Fibroblast of lung (primary cell): ENCODE measurements around the gene FOXL3. TPM values are rescaled to one million over a fixed set of nuclear protein-coding genes. Genes with fewer than 3 reads are reported as not detected.

Experiments
- DNase-seq, 2 donors: peaks; one replicate each; pipeline versions ENCODE4 v3.0.0 to v3.0.0-alpha.2; 2010; ENCODE audit warnings: low read depth in 2 of 2
- H2AFZ ChIP-seq: 2 replicates; pipeline ENCODE4 v1.5.1; 2012; ENCODE audit warnings: low read length, control low read depth, inconsistent platforms
- H3K27ac ChIP-seq: 2 replicates; pipeline ENCODE4 v1.5.1; 2011; ENCODE audit warnings: low read length, control low read depth; ENCODE audit not compliant: insufficient read depth
- H3K27me3 ChIP-seq: 2 replicates; pipeline ENCODE4 v1.5.1; 2011; ENCODE audit warnings: mild to moderate bottlenecking, low read length; ENCODE audit not compliant: control insufficient read depth, insufficient read depth
- H3K36me3 ChIP-seq: 2 replicates; pipeline ENCODE4 v1.5.1; 2011; ENCODE audit warnings: low read length; ENCODE audit not compliant: control insufficient read depth, insufficient read depth
- H3K4me1 ChIP-seq: 2 replicates; pipeline ENCODE4 v1.5.1; 2011; ENCODE audit warnings: low read length; ENCODE audit not compliant: control insufficient read depth, insufficient read depth; ENCODE audit errors: extremely low read depth
- H3K4me2 ChIP-seq: 2 replicates; pipeline ENCODE4 v1.5.1; 2011; ENCODE audit warnings: low read length, control low read depth; ENCODE audit not compliant: insufficient read depth; ENCODE audit errors: extremely low read depth
- H3K4me3 ChIP-seq, 4 experiments: fragments of 200-600 bp in 1 of 4; sonication (generic) in 1 of 4; replicated peaks in 1 of 4; 2 replicates each; pipeline ENCODE4 v1.5.1; 2011 to 2016; ENCODE audit warnings: low read length in 4 of 4, low read depth in 3 of 4, mild to moderate bottlenecking in 3 of 4, control low read depth in 2 of 4, inconsistent platforms in 1 of 4, mixed read lengths in 1 of 4; ENCODE audit not compliant: insufficient read depth in 1 of 4; ENCODE audit errors: control extremely low read depth in 1 of 4
- H3K79me2 ChIP-seq: 2 replicates; pipeline ENCODE4 v1.5.1; 2012; ENCODE audit warnings: mild to moderate bottlenecking, low read length, inconsistent platforms; ENCODE audit not compliant: control insufficient read depth, insufficient read depth
- H3K9ac ChIP-seq: 2 replicates; pipeline ENCODE4 v1.5.1; 2011; ENCODE audit warnings: mild to moderate bottlenecking, low read length, control low read depth; ENCODE audit not compliant: insufficient read depth
- H3K9me3 ChIP-seq: 2 replicates; pipeline ENCODE4 v1.5.1; 2012; ENCODE audit warnings: low read depth, low read length; ENCODE audit not compliant: control insufficient read depth, insufficient read depth
- H4K20me1 ChIP-seq: 2 replicates; pipeline ENCODE4 v1.5.1; 2011; ENCODE audit warnings: low read length; ENCODE audit not compliant: control insufficient read depth, insufficient read depth; ENCODE audit errors: extremely low read depth
- EZH2 ChIP-seq: IDR thresholded peaks from 2 replicates; pipeline ENCODE4 v1.5.1; 2012; ENCODE audit warnings: low read length, control low read depth, mild to moderate bottlenecking; ENCODE audit errors: missing control alignments
- polyA plus RNA-seq, 2 donors: library from polyadenylated mRNA; depleted of rRNA in 1 of 2; stranded (reverse) in 1 of 2; unstranded in 1 of 2; fragments of >200 nt; gene quantifications; 2 replicates each; pipeline ENCODE4 v1.2.1, GENCODE V29; 2011 to 2012; ENCODE audit warnings: missing spikeins in 1 of 2
- total RNA-seq: library from RNA; depleted of rRNA; stranded (reverse); fragments of >200 nt; gene quantifications from 2 replicates; pipeline ENCODE4 v1.2.1, GENCODE V29; 2014
- TF ChIP-seq, protein P1 (sequence below), 2 donors: IDR thresholded peaks in 1 of 2; conservative IDR thresholded peaks in 1 of 2; 1 replicate in 1 of 2; 2 replicates in 1 of 2; pipeline ENCODE4 v1.5.1; 2011 to 2012; ENCODE audit warnings: low read length in 2 of 2, control low read depth in 1 of 2, inconsistent platforms in 1 of 2, low read depth in 1 of 2, mild to moderate bottlenecking in 1 of 2

FOXL3 gene
- total and polyA plus RNA-seq, 2 donors (not counting 1 experiment from before 2014, with no cell fraction given) = not detected

GRCh38 chr7:285731-286130 is 4.2 kb upstream of the FOXL3 start:
- DNase-seq = no peak
- H3K27ac ChIP-seq = no peak overlapping the region
- H3K36me3 ChIP-seq = no peaks in the 10 kb centered on the region
- no peaks in the 10 kb centered on the region for H4K20me1 ChIP-seq
- no peaks in the 10 kb centered on the region for H3K9me3 ChIP-seq
- H3K4me2 ChIP-seq = no peak overlapping the region
- no peak overlapping the region for H3K4me3 ChIP-seq
- no peak overlapping the region for H3K9ac ChIP-seq
- no peaks in the 10 kb centered on the region for H3K79me2 ChIP-seq
- no peak overlapping the region for H2AFZ ChIP-seq
- no peak for TF ChIP-seq EZH2
- H3K27me3 ChIP-seq = peaks cover 25% of the 10 kb centered on the region
- no peaks in the 10 kb centered on the region for H3K4me1 ChIP-seq

DNA sequence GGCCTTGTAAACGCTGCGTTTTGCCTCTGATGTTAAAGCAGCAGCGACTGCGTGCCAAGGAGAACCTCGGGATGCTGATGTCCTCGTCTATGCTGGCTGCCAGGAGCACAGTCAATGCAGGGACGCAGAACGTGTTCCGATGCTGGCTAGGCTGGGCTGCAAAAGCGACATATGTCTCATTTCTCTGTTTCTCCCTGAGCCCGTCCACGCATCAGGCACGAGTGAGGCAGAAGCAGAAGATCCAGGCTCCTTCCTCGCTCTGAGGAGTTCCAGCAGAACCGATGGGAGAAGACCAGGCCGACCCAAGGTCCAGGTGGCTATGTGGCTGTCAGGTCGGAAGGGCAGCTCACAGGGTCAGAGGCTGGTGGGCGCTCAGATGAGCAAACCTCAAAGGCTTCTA is 3.7 kb upstream of the FOXL3 start:
- H3K27me3 ChIP-seq = peaks cover 29% of the 10 kb centered on the region
- no peaks in the 10 kb centered on the region for H3K9me3 ChIP-seq
- no peak for TF ChIP-seq EZH2
- TF ChIP-seq, protein P1, sequence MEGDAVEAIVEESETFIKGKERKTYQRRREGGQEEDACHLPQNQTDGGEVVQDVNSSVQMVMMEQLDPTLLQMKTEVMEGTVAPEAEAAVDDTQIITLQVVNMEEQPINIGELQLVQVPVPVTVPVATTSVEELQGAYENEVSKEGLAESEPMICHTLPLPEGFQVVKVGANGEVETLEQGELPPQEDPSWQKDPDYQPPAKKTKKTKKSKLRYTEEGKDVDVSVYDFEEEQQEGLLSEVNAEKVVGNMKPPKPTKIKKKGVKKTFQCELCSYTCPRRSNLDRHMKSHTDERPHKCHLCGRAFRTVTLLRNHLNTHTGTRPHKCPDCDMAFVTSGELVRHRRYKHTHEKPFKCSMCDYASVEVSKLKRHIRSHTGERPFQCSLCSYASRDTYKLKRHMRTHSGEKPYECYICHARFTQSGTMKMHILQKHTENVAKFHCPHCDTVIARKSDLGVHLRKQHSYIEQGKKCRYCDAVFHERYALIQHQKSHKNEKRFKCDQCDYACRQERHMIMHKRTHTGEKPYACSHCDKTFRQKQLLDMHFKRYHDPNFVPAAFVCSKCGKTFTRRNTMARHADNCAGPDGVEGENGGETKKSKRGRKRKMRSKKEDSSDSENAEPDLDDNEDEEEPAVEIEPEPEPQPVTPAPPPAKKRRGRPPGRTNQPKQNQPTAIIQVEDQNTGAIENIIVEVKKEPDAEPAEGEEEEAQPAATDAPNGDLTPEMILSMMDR (conservative IDR thresholded peaks at IDR 0.05 in 1 of 2, IDR thresholded peaks at IDR 0.05 in 1 of 2; ENCODE audit: low read depth in 1 of 2, low read length in 2 of 2) = no peak
- H4K20me1 ChIP-seq = no peaks in the 10 kb centered on the region
- H3K4me2 ChIP-seq = no peak overlapping the region
- H3K36me3 ChIP-seq = no peaks in the 10 kb centered on the region
- H3K4me1 ChIP-seq = no peaks in the 10 kb centered on the region
- H2AFZ ChIP-seq = no peak overlapping the region
- DNase-seq = no peak
- H3K27ac ChIP-seq = no peak overlapping the region
- no peaks in the 10 kb centered on the region for H3K79me2 ChIP-seq
- H3K4me3 ChIP-seq = no peak overlapping the region
- no peak overlapping the region for H3K9ac ChIP-seq

DNA sequence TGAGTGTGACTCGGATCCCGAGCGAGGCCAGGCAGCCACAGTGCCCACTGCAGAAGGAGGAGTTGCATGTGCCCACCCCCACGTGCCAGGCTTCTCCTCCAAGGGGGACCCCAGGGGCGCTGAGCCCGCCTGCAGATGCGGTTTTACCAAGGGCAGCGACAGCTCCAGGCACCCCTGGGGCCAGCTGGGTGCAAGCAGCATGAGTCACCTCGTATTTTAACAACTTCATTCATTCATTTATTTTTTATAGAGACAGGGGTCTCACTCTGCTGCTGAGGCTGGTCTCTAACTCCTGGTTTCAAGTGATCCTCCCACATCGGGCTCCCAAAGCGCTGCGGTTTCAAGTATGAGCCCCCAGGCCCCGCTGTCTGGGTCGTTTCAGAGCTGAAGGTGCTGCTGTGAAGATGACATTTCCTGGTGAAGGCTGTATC is 1.3 kb upstream of the FOXL3 start:
- Histone ChIP-seq H3K9ac (no peak overlapping the region), H3K27ac (no peak overlapping the region), H4K20me1 (no peaks in the 10 kb centered on the region), H2AFZ (no peak overlapping the region), H3K4me1 (no peaks in the 10 kb centered on the region), H3K4me2 (no peak overlapping the region), H3K4me3 (no peak overlapping the region), H3K9me3 (no peaks in the 10 kb centered on the region), H3K36me3 (no peaks in the 10 kb centered on the region), H3K27me3 (peaks cover 35% of the 10 kb centered on the region), H3K79me2 (no peaks in the 10 kb centered on the region)
- TF ChIP-seq, protein P1 (conservative IDR thresholded peaks at IDR 0.05 in 1 of 2, IDR thresholded peaks at IDR 0.05 in 1 of 2; ENCODE audit: low read depth in 1 of 2, low read length in 2 of 2) = no peak
- no peak for TF ChIP-seq EZH2
- DNase-seq = no peak
